Type B pancreatic cell (in vitro differentiated cells): Measurements from ENCODE around the gene MARK3. TPM values are rescaled to one million over a fixed set of nuclear protein-coding genes. Genes with fewer than 3 reads are reported as not detected.

Source experiments
- DNase-seq: peaks from one replicate; pipeline ENCODE4 v3.0.0; 2021; ENCODE audit warnings: mixed read lengths; ENCODE audit not compliant: unreplicated experiment; ENCODE audit errors: extremely low spot score
- H3K27ac Mint-ChIP-seq: 2 replicates; pipeline ENCODE4 v1.8.0; 2021; ENCODE audit warnings: mild to moderate bottlenecking, mixed read lengths
- H3K27me3 Mint-ChIP-seq: 2 replicates; pipeline ENCODE4 v1.8.0; 2021; ENCODE audit warnings: mixed read lengths
- H3K36me3 Mint-ChIP-seq: 2 replicates; pipeline ENCODE4 v1.8.0; 2021; ENCODE audit warnings: mixed read lengths
- H3K4me1 Mint-ChIP-seq: one replicate; pipeline ENCODE4 v1.8.0; 2021; ENCODE audit warnings: mixed read lengths; ENCODE audit not compliant: unreplicated experiment
- H3K4me3 Mint-ChIP-seq: 2 replicates; pipeline ENCODE4 v1.8.0; 2021; ENCODE audit warnings: mild to moderate bottlenecking, mixed read lengths
- H3K9me3 Mint-ChIP-seq: 2 replicates; pipeline ENCODE4 v1.8.0; 2021; ENCODE audit warnings: mixed read lengths
- CTCF ChIP-seq: fragments of 200-600 bp; sonication (generic); conservative IDR thresholded peaks from 2 replicates; pipeline ENCODE4 v1.5.0; 2021; ENCODE audit warnings: antibody characterized with exemption, mild to moderate bottlenecking
- total RNA-seq: library from RNA; stranded (reverse); gene quantifications from 2 replicates; pipeline ENCODE4 v1.2.1, GENCODE V29; 2021; ENCODE audit warnings: low replicate concordance

The MARK3 gene
- total RNA-seq, 1 donor from 2014 or later, result 91.4 TPM

DNA sequence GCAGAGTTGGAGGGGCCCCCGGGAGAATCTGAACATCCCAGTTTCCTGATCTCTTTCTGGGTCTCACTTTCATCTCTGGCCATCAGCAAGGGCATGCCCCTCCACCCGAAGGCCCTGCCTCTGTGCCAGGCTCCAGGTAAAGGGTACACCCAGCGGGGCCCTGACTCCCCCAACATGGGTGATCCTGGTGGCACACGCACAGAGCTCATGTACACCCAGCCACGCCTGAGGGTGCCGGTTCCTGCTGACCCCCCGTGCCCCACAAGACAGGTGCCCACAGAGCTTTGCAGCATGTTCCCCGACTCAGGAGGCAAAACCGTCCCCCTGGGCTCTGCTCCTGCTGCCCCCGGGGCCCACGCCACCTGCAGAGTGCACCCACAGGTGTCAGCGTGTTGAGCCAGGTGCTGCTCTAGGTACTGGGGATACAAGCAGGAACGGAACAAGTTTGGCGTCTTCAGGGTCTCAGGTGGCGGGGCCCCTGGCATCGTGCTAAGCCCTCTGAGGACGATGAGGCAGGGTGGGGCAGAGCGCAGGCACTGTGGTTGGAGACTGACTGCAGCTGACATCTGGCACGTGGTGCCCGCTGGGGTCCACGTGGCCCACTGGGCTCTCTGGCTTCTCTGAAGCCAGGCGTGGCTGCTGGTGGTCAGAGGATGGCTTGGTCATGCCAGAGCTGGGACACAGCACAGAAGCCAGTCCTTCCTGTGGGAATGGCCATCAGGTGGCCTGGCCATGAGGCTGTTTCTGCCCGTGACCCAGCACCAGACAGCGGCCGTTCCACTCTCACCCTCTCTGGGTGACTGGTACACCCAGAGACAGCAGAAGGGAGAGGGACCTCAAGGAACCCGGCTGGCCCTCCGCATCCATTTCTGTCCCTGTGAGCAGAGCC lies 163.5 kb downstream of the MARK3 start:
- H3K36me3 Mint-ChIP-seq, result no peaks in the 10 kb centered on the region
- no peak for TF ChIP-seq CTCF
- H3K4me3 Mint-ChIP-seq, result no peak overlapping the region
- no peaks in the 10 kb centered on the region for H3K4me1 Mint-ChIP-seq
- H3K9me3 Mint-ChIP-seq, result no peaks in the 10 kb centered on the region
- H3K27ac Mint-ChIP-seq, result no peak overlapping the region
- no peaks in the 10 kb centered on the region for H3K27me3 Mint-ChIP-seq
- DNase-seq, result no peak

DNA sequence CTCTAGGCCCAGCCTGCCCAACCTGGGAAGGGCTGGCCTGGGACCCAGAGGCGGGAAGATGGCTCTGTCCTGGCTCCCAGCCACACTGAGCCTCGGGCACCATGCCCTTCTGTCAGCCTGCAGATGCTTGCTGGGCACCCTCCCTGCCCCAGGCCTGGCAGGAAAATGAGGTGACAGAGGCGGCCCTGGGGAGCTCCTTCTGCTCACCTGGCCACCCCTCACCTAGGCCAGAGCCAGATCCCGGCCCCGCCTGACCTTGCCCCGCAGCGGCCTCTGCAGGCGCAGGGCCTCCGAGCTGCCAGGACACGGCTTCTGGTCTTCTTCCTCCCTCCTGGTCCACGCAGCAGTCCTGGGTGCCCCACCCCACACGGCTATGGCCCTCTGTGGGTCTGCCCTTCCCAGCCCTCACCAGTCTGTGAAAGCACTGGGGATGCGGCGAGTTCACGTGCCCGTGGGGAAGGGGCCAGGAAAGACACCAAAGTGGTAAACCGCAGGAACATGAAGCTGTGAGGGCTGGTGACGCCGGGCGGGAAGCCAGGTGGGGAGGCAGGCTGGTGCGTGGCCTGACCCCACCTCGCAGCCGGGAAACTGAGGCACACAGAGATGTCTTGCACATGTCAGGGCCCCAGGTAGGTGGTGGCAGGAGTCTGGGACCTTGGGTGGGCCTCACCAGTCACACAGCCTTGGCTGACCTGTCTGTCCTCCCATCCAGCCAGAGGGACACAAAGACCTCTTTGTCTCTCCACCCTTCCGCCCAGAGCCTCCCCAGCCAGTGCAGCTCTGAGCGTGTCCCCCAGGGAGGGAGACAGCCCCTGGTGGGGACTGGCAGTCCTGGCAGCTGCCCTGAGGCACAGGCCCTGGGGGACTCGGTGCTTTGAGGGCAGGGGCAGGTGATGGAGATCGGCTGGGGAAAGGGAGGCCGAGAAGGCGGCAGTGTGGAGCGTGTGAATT lies 164.4 kb downstream of the MARK3 start:
- H3K27ac Mint-ChIP-seq, result no peak overlapping the region
- H3K27me3 Mint-ChIP-seq, result no peaks in the 10 kb centered on the region
- peaks cover under 1% of the 10 kb centered on the region for H3K4me1 Mint-ChIP-seq
- H3K4me3 Mint-ChIP-seq, result no peak overlapping the region
- DNase-seq, result no peak
- H3K9me3 Mint-ChIP-seq, result no peaks in the 10 kb centered on the region
- H3K36me3 Mint-ChIP-seq, result no peaks in the 10 kb centered on the region
- no peak for TF ChIP-seq CTCF

DNA sequence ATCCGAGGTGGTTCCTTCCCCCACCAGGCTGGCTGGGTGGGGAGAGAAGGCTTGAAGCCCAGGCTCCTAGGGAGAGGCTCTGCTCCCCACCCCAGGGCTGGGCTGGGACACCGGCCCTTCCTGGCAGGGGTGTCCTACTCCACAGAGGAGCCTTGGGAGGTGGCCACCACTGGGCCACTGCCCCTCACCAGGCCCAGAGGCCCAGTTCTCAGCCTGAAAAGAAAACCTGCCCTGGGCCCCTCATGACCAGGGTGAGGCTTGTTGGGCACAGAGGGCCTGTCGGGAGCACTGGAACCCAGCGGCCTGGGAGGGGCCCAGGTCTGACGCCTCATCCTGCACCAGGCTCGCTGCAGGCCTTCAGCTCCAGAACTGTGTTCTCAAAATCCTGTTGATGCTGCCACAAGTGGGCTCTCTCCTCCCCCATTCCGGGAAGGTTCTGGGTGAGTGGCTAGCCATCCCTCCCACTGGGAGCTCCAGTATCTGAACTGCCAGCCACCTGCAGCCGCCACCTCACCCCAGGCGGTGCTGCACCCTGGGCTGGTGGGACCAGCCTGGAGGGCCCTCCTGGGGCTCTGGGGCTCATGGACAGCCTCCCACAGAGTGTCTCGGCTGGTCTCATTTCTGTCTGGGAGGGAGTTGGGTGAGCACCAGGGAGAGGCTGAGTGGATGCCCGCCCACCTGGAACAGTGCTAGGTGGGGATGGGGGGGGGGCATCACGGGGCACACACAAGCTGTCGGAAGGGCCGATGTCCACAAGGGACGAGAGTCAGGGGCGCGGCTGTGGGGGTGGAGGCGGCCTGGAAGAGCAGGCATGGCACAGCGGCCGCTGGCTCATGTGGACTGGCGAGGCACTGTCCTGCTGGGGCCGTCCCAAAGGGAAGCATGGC lies 165.5 kb downstream of the MARK3 start:
- Mint-ChIP-seq H3K27me3 (no peaks in the 10 kb centered on the region), H3K9me3 (no peaks in the 10 kb centered on the region), H3K4me3 (no peak overlapping the region), H3K36me3 (no peaks in the 10 kb centered on the region), H3K4me1 (peaks cover 5% of the 10 kb centered on the region), H3K27ac (no peak overlapping the region)
- DNase-seq, result no peak
- TF ChIP-seq CTCF, result no peak

DNA sequence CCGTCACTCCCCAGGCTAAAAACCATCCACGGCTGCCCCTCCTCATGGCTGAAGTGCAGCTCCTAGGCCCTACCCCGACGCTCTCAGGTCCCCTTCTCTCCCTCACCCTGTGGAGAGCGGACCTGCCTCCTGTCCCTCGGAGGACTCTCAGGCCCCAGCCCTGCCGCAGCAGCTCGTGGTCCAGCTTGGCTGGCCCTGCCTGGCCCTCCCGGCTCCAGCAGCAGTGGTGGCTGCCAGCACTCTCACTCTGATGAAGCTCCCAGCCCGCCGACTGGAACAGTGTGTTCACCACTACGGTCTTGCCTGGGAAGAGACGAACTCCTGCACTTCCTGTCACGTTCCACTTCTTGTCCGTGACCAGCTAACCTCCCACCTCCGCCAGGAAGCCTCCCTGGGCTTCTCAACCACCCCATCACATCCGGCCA lies 166.1 kb downstream of the MARK3 start:
- H3K9me3 Mint-ChIP-seq, result no peaks in the 10 kb centered on the region
- H3K4me3 Mint-ChIP-seq, result no peak overlapping the region
- H3K36me3 Mint-ChIP-seq, result no peaks in the 10 kb centered on the region
- DNase-seq, result no peak
- no peaks in the 10 kb centered on the region for H3K27me3 Mint-ChIP-seq
- no peak overlapping the region for H3K27ac Mint-ChIP-seq
- no peak for TF ChIP-seq CTCF
- H3K4me1 Mint-ChIP-seq, result peaks cover 5% of the 10 kb centered on the region
